Panc1 (cell line): ENCODE results near the gene GDF15. TPM values are rescaled to one million over a fixed set of nuclear protein-coding genes. Genes with fewer than 3 reads are reported as not detected.
A peak's percentile ranks its signal among the peaks of the same experiment; 100 is the strongest.

Source experiments
- ATAC-seq: fragments of 200-7000 bp; cut with Tn5 transposase; 2 replicates; pipeline ENCODE4 v1.9.1; 2020; ENCODE audit warnings: mild to moderate bottlenecking, moderate library complexity
- BruUV-seq: library from RNA; stranded (reverse); fragments of 400-500 nt; replicated peaks from 2 replicates; lab custom pipeline; 2021; lab: Mats Ljungman, UMichigan
- CTCF ChIA-PET: fragments of 300-600 bp; sonication (Branson Sonifier 250); formaldehyde crosslinking; loops from one replicate; lab custom pipeline; 2022; ENCODE audit warnings: antibody characterized with exemption; lab: Charles Lee
- POLR2A ChIA-PET: fragments of 300-600 bp; sonication (Branson Sonifier 250); formaldehyde crosslinking; loops from one replicate; lab custom pipeline; 2022; ENCODE audit warnings: antibody characterized with exemption; lab: Charles Lee
- DNase-seq: peaks from one replicate; pipeline ENCODE4 v3.0.0-alpha.2; 2010; ENCODE audit warnings: low read depth, low spot score
- H3K27ac ChIP-seq: 2 replicates; pipeline ENCODE4 v1.5.1; 2011; ENCODE audit warnings: mild to moderate bottlenecking, low read length, inconsistent platforms
- H3K27me3 ChIP-seq: fragments of 200-500 bp; sonication (Bioruptor generic); 2 replicates; pipeline ENCODE4 v1.6.0; 2014; ENCODE audit warnings: low read length, inconsistent platforms; ENCODE audit not compliant: control insufficient read depth, insufficient read depth
- H3K36me3 ChIP-seq: fragments of 200-500 bp; sonication (Bioruptor generic); 2 replicates; pipeline ENCODE4 v1.5.1; 2014; ENCODE audit warnings: inconsistent platforms, mild to moderate bottlenecking, low read length, moderate library complexity; ENCODE audit not compliant: control insufficient read depth, insufficient read depth
- H3K4me1 ChIP-seq: 2 replicates; pipeline ENCODE4 v1.5.1; 2011; ENCODE audit warnings: inconsistent platforms, mild to moderate bottlenecking, low read length, moderate library complexity; ENCODE audit not compliant: control insufficient read depth, insufficient read depth
- H3K4me3 ChIP-seq, 2 experiments: 2 replicates each; pipeline ENCODE4 v1.5.1; 2011 to 2012; ENCODE audit warnings: low read depth in 2 of 2, low read length in 2 of 2, mild to moderate bottlenecking in 2 of 2, inconsistent platforms in 1 of 2, moderate library complexity in 1 of 2
- H3K9me3 ChIP-seq: fragments of 200-500 bp; sonication (Bioruptor generic); 2 replicates; pipeline ENCODE4 v1.5.1; 2014; ENCODE audit warnings: low read depth, mild to moderate bottlenecking, inconsistent platforms, low read length, moderate library complexity; ENCODE audit not compliant: control insufficient read depth, insufficient read depth
- CTCF ChIP-seq: fragments of 450-650 bp; IDR thresholded peaks from 2 replicates; pipeline ENCODE4 v1.5.1; 2017; ENCODE audit warnings: mild to moderate bottlenecking
- POLR2AphosphoS5 ChIP-seq: IDR thresholded peaks from 2 replicates; pipeline ENCODE4 v1.6.1; 2012; ENCODE audit warnings: mild to moderate bottlenecking, low read depth, low read length, moderate library complexity
- REST ChIP-seq, 2 experiments: IDR thresholded peaks; 2 replicates each; pipeline ENCODE4 v1.6.1; 2011 to 2012; ENCODE audit warnings: low read depth in 2 of 2, control low read depth in 1 of 2, low read length in 1 of 2, mild to moderate bottlenecking in 1 of 2, moderate library complexity in 1 of 2; ENCODE audit not compliant: insufficient read depth in 1 of 2
- SIN3A ChIP-seq: IDR thresholded peaks from 2 replicates; pipeline ENCODE4 v1.6.1; 2012; ENCODE audit warnings: low read depth, mild to moderate bottlenecking, low read length, moderate library complexity, borderline replicate concordance; ENCODE audit not compliant: insufficient read depth
- TCF7L2 ChIP-seq: IDR thresholded peaks from 2 replicates; pipeline ENCODE4 v1.6.1; 2011; ENCODE audit warnings: mild to moderate bottlenecking, low read depth, low read length, inconsistent platforms
- in situ Hi-C: cut with HindIII; loops from 2 replicates; pipeline ENCODE4 v1.10.0; 2016; ENCODE audit warnings: low sequenced_read_pairs, low pct_unique_long_range_greater_than_20kb
- intact Hi-C: fragments of 100-400 bp; cut with micrococcal nuclease; formaldehyde crosslinking; loops from one replicate; pipeline ENCODE4 v1.10.0; 2022; ENCODE audit not compliant: unreplicated experiment
- total RNA-seq: library from RNA; stranded (reverse); gene quantifications from one replicate; pipeline ENCODE4 v1.2.1, GENCODE V29; 2021; ENCODE audit not compliant: unreplicated experiment

The GDF15 gene
- total RNA-seq, 1 experiment from 2014 or later, result 335 TPM

- Histone ChIP-seq H3K27ac (peak overlapping the region; percentile 95), H3K4me1 (peaks cover 31% of the 10 kb centered on the region), H3K4me3 (no peak overlapping the region), H3K27me3 (no peaks in the 10 kb centered on the region), H3K9me3 (no peaks in the 10 kb centered on the region), H3K36me3 (no peaks in the 10 kb centered on the region)
- TF ChIP-seq TCF7L2, result no peak
- TF ChIP-seq POLR2AphosphoS5, result no peak
- no peak for TF ChIP-seq REST (IDR thresholded peaks at IDR 0.05; ENCODE audit: insufficient read depth in 1 of 2, low read depth in 2 of 2, low read length in 1 of 2)
- no peak for TF ChIP-seq SIN3A
- no peak for TF ChIP-seq CTCF
- ChIA-PET CTCF (no interaction called here), POLR2A (no interaction called here)
- intact Hi-C loops, result no loop called here
- DNase-seq (no peak), ATAC-seq (no peak)
- in situ Hi-C loops, result no loop called here
- no TSS peak for BruUV-seq
Measured at GRCh38 chr19:18414504-18415177, 28.7 kb downstream of the GDF15 start.

GRCh38 chr19:18415178-18415867 lies 29.4 kb downstream of the GDF15 start:
- ATAC-seq (no peak), DNase-seq (no peak)
- intact Hi-C loops, result no loop called here
- in situ Hi-C loops, result no loop called here
- ChIA-PET CTCF (interaction anchor here (1.1 to 1.4 kb wide), 2 partner anchors 76 to 87 kb away, joined by 3 to 6 read pairs; no protein-coding TSS in a partner anchor), POLR2A (no interaction called here)
- H3K27me3 ChIP-seq, result no peaks in the 10 kb centered on the region
- H3K4me3 ChIP-seq, result peak overlapping the region in 1 of 2 experiments; percentile 29; a peak in 1 of 4 replicates
- H3K36me3 ChIP-seq, result peaks cover 1% of the 10 kb centered on the region; the same call in 1 of the 2 replicates
- H3K9me3 ChIP-seq, result no peaks in the 10 kb centered on the region
- no TSS peak for BruUV-seq
- H3K4me1 ChIP-seq, result peaks cover 31% of the 10 kb centered on the region
- TF ChIP-seq TCF7L2 (no peak), REST (IDR thresholded peaks at IDR 0.05; ENCODE audit: insufficient read depth in 1 of 2, low read depth in 2 of 2, low read length in 1 of 2) (no peak), POLR2AphosphoS5 (no peak), CTCF (no peak), SIN3A (no peak)
- peak overlapping the region; percentile 95 for H3K27ac ChIP-seq
